GM12864 (cell line): ENCODE measurements around the gene CDH4.

Experiments used
- DNase-seq: peaks from one replicate; pipeline ENCODE4 v3.0.0-alpha.2; 2011; ENCODE audit warnings: low read depth
- H3K4me3 ChIP-seq: 2 replicates; pipeline ENCODE4 v1.5.1; 2011; ENCODE audit warnings: mild to moderate bottlenecking, low read depth, low read length, control low read depth
- TF ChIP-seq, protein P1 (sequence below): IDR thresholded peaks from 2 replicates; pipeline ENCODE4 v1.5.1; 2011; ENCODE audit warnings: low read depth, mild to moderate bottlenecking, moderate library complexity, low read length, control low read depth, inconsistent platforms; ENCODE audit errors: missing control alignments

The CDH4 gene

DNA sequence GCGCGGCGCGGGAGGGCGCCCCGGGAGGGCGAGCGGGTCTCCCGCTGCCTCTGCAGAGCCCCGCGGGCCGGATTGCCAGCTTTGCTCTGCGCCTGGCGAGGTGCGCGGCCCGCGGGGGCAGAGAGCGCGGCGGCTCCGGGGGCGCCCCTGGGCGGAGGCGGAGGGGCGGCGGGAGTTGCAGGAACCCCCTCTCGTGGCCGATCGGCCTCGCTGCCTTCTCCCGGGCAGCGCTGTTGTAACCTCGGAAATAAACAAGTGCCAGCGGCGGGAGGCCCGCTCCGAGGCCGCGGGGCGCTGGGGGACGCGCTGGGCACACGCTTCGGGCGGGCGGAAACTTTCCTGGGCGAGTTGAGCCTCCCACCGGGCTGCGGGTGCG, 1.2 kb downstream of the CDH4 start:
- no peak overlapping the region for H3K4me3 ChIP-seq
- no peak for DNase-seq
- TF ChIP-seq, protein P1, sequence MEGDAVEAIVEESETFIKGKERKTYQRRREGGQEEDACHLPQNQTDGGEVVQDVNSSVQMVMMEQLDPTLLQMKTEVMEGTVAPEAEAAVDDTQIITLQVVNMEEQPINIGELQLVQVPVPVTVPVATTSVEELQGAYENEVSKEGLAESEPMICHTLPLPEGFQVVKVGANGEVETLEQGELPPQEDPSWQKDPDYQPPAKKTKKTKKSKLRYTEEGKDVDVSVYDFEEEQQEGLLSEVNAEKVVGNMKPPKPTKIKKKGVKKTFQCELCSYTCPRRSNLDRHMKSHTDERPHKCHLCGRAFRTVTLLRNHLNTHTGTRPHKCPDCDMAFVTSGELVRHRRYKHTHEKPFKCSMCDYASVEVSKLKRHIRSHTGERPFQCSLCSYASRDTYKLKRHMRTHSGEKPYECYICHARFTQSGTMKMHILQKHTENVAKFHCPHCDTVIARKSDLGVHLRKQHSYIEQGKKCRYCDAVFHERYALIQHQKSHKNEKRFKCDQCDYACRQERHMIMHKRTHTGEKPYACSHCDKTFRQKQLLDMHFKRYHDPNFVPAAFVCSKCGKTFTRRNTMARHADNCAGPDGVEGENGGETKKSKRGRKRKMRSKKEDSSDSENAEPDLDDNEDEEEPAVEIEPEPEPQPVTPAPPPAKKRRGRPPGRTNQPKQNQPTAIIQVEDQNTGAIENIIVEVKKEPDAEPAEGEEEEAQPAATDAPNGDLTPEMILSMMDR = no peak

DNA sequence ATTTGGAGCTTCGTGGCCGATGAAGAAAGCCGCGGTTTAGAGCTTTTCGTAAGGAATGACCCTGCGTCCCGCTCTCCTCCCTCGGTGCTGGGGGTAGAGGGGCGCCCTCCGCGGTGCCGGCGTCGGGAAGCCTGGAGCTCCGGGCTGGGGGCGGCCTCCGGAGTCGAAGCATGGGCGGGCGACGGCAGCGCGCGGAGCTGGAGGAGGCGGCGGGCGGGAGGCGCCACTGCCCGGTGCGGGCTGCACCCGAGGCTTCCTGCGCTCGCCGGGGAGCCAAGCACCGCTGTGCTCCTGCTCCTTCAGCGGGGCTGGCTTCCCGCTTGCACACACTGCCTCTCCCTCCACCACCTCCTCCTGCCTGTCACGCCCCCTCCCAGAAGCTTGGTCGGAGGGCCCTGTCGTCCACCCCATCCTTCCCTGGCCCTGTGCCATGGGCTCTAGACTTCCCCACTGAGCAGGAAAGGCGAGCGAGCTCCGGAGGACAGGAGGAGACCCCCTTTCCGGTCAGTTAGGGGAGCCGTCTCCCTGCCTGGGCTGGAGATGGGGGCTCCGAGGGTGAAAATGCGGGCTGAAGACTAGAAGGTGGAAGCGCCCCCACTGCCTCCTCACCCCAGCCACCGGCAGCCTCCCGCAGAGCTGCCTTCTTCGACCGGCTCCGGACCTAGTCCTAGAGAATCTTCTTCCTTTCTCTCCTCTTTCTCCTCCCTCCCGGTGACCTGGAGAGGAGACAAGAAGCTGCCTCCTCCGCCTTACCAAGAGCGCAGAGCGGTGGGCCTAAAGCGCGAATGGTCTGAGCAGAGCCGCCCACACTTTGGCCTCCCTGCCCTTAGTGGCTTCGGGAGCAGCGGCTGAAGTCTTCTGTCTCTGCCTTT, 1.8 kb downstream of the CDH4 start:
- no peak overlapping the region for H3K4me3 ChIP-seq
- TF ChIP-seq, protein P1 = no peak
- DNase-seq = no peak

DNA sequence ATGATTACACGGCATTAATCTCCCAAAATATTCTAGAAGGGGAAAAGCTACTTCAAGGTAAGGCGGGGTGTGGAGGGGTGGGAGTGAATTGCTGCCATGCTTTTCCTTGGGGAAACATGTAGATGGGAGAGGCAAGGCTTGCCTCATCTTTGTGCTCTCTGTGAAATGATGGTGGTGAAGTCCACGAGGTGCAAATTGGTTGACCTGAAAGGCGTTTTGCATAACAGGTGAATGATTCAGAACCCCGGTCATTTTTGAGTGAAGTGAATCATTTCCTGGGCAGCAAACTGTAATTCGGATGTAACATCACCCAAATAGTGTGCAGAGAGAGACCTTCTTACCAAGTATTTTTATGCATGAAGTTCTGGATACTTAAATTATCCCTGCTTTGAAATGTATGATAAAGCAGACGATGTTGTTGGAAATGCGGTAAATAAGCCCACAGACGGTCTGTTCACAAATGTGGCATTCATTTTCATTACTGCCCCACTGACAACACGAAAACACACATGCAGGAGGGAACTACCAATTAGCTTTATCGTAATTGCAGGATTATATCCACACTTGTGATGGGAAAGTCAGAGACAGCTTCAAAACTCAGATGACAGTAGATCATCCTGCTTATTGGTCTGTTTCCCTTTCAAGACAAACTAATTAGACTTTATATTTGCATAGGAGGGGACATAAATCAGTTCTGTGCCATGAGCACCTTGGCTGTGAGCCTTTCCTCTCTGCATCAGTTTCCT, 3.0 kb downstream of the CDH4 start:
- H3K4me3 ChIP-seq = no peak overlapping the region
- TF ChIP-seq, protein P1 = no peak
- no peak for DNase-seq

DNA sequence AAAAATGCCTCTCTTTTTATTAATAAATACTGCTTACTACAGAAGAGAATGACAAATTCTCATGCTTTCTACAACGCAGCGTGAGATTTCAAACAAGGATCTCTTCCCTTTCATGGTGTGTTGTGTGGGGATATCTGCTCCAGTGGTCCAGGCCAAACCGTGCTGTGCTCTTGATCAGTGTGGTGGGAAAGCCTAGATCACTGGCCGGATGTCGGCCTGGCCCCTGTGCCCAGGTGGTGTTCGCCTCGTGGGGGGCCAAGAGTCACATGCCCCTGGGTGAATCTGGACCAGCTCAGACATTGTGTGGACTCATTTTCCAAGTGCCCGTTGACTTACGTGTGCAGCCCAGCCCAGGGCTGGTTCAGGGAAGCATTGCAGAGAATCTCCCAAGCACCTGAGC, 4.3 kb downstream of the CDH4 start:
- no peak overlapping the region for H3K4me3 ChIP-seq
- TF ChIP-seq, protein P1 = no peak
- DNase-seq = no peak

DNA sequence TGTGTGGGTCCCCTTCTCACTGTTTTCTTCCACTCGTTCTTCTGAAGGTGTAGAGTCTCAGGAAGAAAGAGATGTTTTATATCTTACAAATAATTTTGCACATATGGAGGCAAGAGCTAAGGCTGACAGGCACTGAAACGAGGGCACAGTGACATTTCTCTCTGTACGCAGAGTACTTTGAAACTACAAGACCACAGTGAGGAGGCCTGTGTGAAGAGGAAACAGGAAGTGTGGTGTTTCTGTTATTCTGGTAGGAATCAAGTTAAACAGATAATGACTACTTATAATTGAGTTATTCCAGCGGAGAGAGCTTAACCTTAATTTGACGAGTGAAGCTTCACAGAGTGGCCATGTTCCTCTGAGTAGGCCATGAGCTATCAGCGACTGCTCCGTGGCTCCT, 4.8 kb downstream of the CDH4 start:
- H3K4me3 ChIP-seq = no peak overlapping the region
- TF ChIP-seq, protein P1 = no peak
- DNase-seq = no peak

DNA sequence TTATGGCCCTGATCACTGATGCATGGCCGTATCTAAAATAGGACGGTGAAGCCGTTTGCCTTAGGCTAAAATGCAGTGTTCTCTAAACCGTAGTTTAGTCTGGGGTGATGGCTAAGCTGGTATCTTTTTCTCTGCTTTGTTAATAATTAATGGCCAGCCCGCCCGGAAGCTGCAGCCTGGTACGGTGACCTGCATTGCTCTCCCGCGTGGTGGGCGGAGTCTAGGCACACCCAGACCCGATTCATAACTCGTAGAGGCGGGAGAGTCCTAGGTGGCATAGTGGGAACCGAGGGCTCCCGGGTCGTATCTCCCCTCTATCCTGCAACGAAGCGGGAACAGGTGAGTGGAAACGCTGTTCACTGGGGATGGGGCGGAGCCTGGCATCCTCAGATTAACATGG, 5.5 kb downstream of the CDH4 start:
- TF ChIP-seq, protein P1 = no peak
- H3K4me3 ChIP-seq = no peak overlapping the region
- no peak for DNase-seq

DNA sequence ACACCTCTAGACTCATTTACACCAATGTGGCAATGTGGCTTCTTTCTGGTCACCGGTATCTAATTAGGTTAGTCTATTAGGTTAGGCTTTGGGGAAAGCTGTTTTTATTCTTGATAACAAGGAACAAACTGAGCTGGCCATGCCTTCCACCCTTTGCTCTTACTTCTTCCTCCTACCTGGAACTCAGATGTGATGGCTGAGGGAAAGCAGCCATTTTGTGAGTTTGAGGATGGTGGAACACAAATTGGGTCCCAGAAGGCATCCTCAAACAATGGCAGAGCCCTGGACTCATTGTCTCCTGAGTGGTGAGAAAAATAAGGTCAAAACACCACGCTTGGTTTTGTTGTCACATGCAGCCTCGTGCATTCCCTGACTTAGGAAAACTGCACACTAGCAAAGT, 7.7 kb downstream of the CDH4 start:
- no peak overlapping the region for H3K4me3 ChIP-seq
- no peak for DNase-seq
- TF ChIP-seq, protein P1 = no peak
